GM12872 (cell line): ENCODE measurements around the gene SLC5A12.

Experiments
- CTCF ChIP-seq: IDR thresholded peaks from 3 replicates; pipeline ENCODE4 v1.5.1; 2011; ENCODE audit warnings: low read depth, mild to moderate bottlenecking, low read length, moderate library complexity; ENCODE audit not compliant: insufficient read depth

The SLC5A12 gene

GRCh38 chr11:26719998-26720397, 1.9 kb downstream of the SLC5A12 start:
- no peak for TF ChIP-seq CTCF

GRCh38 chr11:26719289-26719973, 2.4 kb downstream of the SLC5A12 start:
- no peak for TF ChIP-seq CTCF

- no peak for TF ChIP-seq CTCF
These were observed 4.1 kb downstream of the SLC5A12 start for GRCh38 chr11:26717771-26718170.

- TF ChIP-seq CTCF: no peak
These were observed 6.7 kb downstream of the SLC5A12 start for GRCh38 chr11:26715133-26715532.

- TF ChIP-seq CTCF: no peak
These were observed 9.4 kb downstream of the SLC5A12 start for GRCh38 chr11:26712497-26712896.

- no peak for TF ChIP-seq CTCF
These were observed 11.4 kb downstream of the SLC5A12 start for GRCh38 chr11:26710489-26710888.

GRCh38 chr11:26708736-26709456, 13.0 kb downstream of the SLC5A12 start:
- no peak for TF ChIP-seq CTCF
